Fibroblast of pulmonary artery (primary cell): ENCODE measurements around the gene PDCL3.

Experiments
- DNase-seq: peaks from one replicate; pipeline ENCODE4 v3.0.0-alpha.2; 2010; ENCODE audit warnings: low read depth
- H3K4me3 ChIP-seq: replicated peaks from 2 replicates; pipeline ENCODE4 v1.5.1; 2011; ENCODE audit warnings: low read depth, mild to moderate bottlenecking, control low read depth, low read length, moderate library complexity
- TF ChIP-seq, protein P1 (sequence below): IDR thresholded peaks from 2 replicates; pipeline ENCODE4 v1.5.1; 2011; ENCODE audit warnings: mild to moderate bottlenecking, control low read depth, low read length, inconsistent platforms; ENCODE audit errors: missing control alignments

PDCL3 gene

GRCh38 chr2:100623033-100623715, 60.4 kb downstream of the PDCL3 start:
- H3K4me3 ChIP-seq: no peak overlapping the region
- TF ChIP-seq, protein P1, sequence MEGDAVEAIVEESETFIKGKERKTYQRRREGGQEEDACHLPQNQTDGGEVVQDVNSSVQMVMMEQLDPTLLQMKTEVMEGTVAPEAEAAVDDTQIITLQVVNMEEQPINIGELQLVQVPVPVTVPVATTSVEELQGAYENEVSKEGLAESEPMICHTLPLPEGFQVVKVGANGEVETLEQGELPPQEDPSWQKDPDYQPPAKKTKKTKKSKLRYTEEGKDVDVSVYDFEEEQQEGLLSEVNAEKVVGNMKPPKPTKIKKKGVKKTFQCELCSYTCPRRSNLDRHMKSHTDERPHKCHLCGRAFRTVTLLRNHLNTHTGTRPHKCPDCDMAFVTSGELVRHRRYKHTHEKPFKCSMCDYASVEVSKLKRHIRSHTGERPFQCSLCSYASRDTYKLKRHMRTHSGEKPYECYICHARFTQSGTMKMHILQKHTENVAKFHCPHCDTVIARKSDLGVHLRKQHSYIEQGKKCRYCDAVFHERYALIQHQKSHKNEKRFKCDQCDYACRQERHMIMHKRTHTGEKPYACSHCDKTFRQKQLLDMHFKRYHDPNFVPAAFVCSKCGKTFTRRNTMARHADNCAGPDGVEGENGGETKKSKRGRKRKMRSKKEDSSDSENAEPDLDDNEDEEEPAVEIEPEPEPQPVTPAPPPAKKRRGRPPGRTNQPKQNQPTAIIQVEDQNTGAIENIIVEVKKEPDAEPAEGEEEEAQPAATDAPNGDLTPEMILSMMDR: no peak
- DNase-seq: no peak

- TF ChIP-seq, protein P1: no peak
- H3K4me3 ChIP-seq: no peak overlapping the region
- DNase-seq: no peak
Measured at GRCh38 chr2:100623930-100624329, 61.1 kb downstream of the PDCL3 start.

DNA sequence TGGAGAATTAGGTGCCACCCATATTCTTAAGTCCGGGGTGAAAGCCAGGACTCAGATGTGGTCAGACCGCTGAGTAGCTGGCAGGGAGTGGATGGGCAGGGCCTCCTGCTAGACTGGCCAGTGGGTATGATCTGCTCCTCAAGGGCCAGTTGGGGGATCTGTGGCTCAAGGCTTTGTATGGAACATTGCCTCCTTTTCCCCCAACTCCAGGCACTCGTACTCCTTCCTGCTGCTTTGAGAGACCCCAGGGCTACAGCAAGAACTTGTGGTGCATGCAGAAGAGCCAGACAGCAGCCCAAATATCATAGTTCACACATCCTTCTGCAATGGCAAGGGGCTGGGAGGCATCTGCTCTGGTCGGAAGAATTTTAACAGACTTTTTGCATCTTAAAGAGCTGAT, 61.7 kb downstream of the PDCL3 start:
- no peak for DNase-seq
- TF ChIP-seq, protein P1: no peak
- H3K4me3 ChIP-seq: no peak overlapping the region

DNA sequence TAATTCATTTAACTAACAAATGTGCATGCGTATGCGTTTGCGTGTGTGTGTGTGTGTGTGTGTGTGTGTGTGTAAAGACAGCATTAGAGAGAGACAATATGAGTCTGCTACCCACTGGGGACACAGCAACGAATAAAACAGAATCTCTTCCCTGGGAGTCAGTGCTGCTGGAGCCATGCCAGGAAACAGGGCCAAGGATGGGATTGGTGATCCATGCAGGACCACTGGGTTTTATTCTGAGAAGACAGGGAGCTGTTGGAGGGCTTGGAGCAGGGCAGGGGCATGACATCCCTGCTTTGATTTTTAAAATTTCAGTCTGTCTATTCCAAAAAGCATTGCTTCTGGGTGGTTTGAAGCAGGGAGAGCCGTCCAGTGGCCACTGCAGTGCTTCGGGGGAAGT, 62.9 kb downstream of the PDCL3 start:
- TF ChIP-seq, protein P1: no peak
- no peak for DNase-seq
- no peak overlapping the region for H3K4me3 ChIP-seq
